GM23338 (cell line): ENCODE measurements around the gene ZCWPW2. TPM values are rescaled to one million over a fixed set of nuclear protein-coding genes. Genes with fewer than 3 reads are reported as not detected.

Source experiments
- ATAC-seq: fragments of 200-7000 bp; cut with Tn5 transposase; 3 replicates; pipeline ENCODE4 v1.9.1; 2020
- DNase-seq: peaks from one replicate; pipeline ENCODE4 v3.0.0-alpha.2; 2015; ENCODE audit warnings: low spot score
- H2AFZ ChIP-seq: fragments of 200-600 bp; sonication (generic); 2 replicates; pipeline ENCODE4 v1.8.0; 2016; ENCODE audit warnings: antibody characterized with exemption, mild to moderate bottlenecking, moderate library complexity
- H3F3A ChIP-seq: fragments of 200-600 bp; sonication (generic); replicated peaks from 2 replicates; pipeline ENCODE4 v1.8.0; 2017; ENCODE audit warnings: antibody characterized with exemption, mixed run types, low read depth
- H3K27ac ChIP-seq: fragments of 200-600 bp; sonication (generic); 2 replicates; pipeline ENCODE4 v1.6.1; 2016; ENCODE audit warnings: low read depth
- H3K27me3 ChIP-seq: fragments of 200-600 bp; sonication (generic); 2 replicates; pipeline ENCODE4 v1.8.0; 2016; ENCODE audit warnings: mild to moderate bottlenecking, mixed run types, moderate library complexity; ENCODE audit not compliant: insufficient read depth
- H3K36me3 ChIP-seq: fragments of 200-600 bp; sonication (generic); 2 replicates; pipeline ENCODE4 v1.8.0; 2016; ENCODE audit warnings: mild to moderate bottlenecking; ENCODE audit not compliant: insufficient read depth
- H3K4me1 ChIP-seq: fragments of 200-600 bp; sonication (generic); 2 replicates; pipeline ENCODE4 v1.8.0; 2016; ENCODE audit warnings: mild to moderate bottlenecking, moderate library complexity; ENCODE audit not compliant: insufficient read depth
- H3K4me2 ChIP-seq: fragments of 200-600 bp; sonication (generic); 2 replicates; pipeline ENCODE4 v1.7.1; 2017; ENCODE audit warnings: mixed run types
- H3K4me3 ChIP-seq: fragments of 200-600 bp; sonication (generic); 2 replicates; pipeline ENCODE4 v1.6.1; 2016; ENCODE audit warnings: mixed run types
- H3K79me2 ChIP-seq: fragments of 200-600 bp; sonication (generic); replicated peaks from 2 replicates; pipeline ENCODE4 v1.8.0; 2017; ENCODE audit warnings: mild to moderate bottlenecking; ENCODE audit not compliant: insufficient read depth
- H3K9me2 ChIP-seq: fragments of 200-600 bp; sonication (generic); 2 replicates; pipeline ENCODE4 v1.8.0; 2017; ENCODE audit not compliant: insufficient read depth
- H4K20me1 ChIP-seq: fragments of 200-600 bp; sonication (generic); replicated peaks from 2 replicates; pipeline ENCODE4 v1.8.0; 2017; ENCODE audit warnings: mild to moderate bottlenecking; ENCODE audit not compliant: insufficient read depth
- H3K27ac Mint-ChIP-seq: 2 replicates; pipeline ENCODE4 v1.8.0; 2020; ENCODE audit warnings: inconsistent platforms, mild to moderate bottlenecking, moderate library complexity, mixed read lengths
- H3K27me3 Mint-ChIP-seq: 3 replicates; pipeline ENCODE4 v1.8.0; 2022; ENCODE audit warnings: low read depth, mild to moderate bottlenecking, moderate library complexity, mixed read lengths, inconsistent platforms; ENCODE audit not compliant: insufficient read depth, poor library complexity
- H3K36me3 Mint-ChIP-seq: 3 replicates; pipeline ENCODE4 v1.8.0; 2021; ENCODE audit warnings: low read depth, mild to moderate bottlenecking, inconsistent platforms, moderate library complexity, mixed read lengths
- H3K4me1 Mint-ChIP-seq: 3 replicates; pipeline ENCODE4 v1.8.0; 2020; ENCODE audit warnings: mild to moderate bottlenecking, inconsistent platforms, mixed read lengths
- H3K4me3 Mint-ChIP-seq: 3 replicates; pipeline ENCODE4 v1.8.0; 2021; ENCODE audit warnings: moderate library complexity, mild to moderate bottlenecking, inconsistent platforms, mixed read lengths
- H3K9me3 Mint-ChIP-seq: 3 replicates; pipeline ENCODE4 v1.8.0; 2020; ENCODE audit warnings: moderate library complexity, mild to moderate bottlenecking, inconsistent platforms, mixed read lengths
- CTCF ChIP-seq, 2 experiments: fragments of 200-600 bp in 1 of 2; sonication (generic) in 1 of 2; conservative IDR thresholded peaks; 2 replicates each; pipeline versions ENCODE4 v1.5.1 to v1.6.1; 2016 to 2017; ENCODE audit warnings: antibody characterized with exemption in 2 of 2, low read depth in 2 of 2, mild to moderate bottlenecking in 2 of 2, moderate library complexity in 1 of 2
- EZH2 ChIP-seq: fragments of 200-600 bp; sonication (generic); IDR thresholded peaks from one replicate; pipeline ENCODE4 v1.8.0; 2017; ENCODE audit warnings: antibody characterized with exemption, mild to moderate bottlenecking, low read depth; ENCODE audit not compliant: unreplicated experiment
- ZNF114 ChIP-seq: fragments of 250-450 bp; sonication (Bioruptor Pico); IDR thresholded peaks from 2 replicates; pipeline ENCODE4 v1.5.0; 2020; ENCODE audit warnings: mild to moderate bottlenecking, moderate library complexity
- ZNF331 ChIP-seq: fragments of 250-450 bp; sonication (Bioruptor Pico); IDR thresholded peaks from 2 replicates; pipeline ENCODE4 v1.5.0; 2020; ENCODE audit warnings: low read depth, mild to moderate bottlenecking, moderate library complexity
- polyA plus RNA-seq: library from polyadenylated mRNA; unstranded; fragments of >200 nt; fragmentation: Nextera tagmentation; extraction: Ambion mirVana; gene quantifications from 2 replicates; pipeline ENCODE4 v1.2.1, GENCODE V29; 2016
- total RNA-seq: library from RNA; depleted of rRNA; stranded (reverse); fragments of >200 nt; shearing (Covaris generic); gene quantifications from 2 replicates; pipeline ENCODE4 v1.2.3, GENCODE V29; 2014
- TF ChIP-seq, protein P1 (sequence below): fragments of 250-450 bp; sonication (Bioruptor Pico); IDR thresholded peaks from 2 replicates; pipeline ENCODE4 v1.5.0; 2020; ENCODE audit warnings: mild to moderate bottlenecking, moderate library complexity
- TF ChIP-seq, protein P2 (sequence below): IDR thresholded peaks from one replicate; pipeline ENCODE4 v1.6.1; 2018; ENCODE audit warnings: antibody characterized with exemption; ENCODE audit not compliant: unreplicated experiment

Gene ZCWPW2
- total and polyA plus RNA-seq, 2 experiments from 2014 or later = 0.55 TPM; not detected in 1

DNA sequence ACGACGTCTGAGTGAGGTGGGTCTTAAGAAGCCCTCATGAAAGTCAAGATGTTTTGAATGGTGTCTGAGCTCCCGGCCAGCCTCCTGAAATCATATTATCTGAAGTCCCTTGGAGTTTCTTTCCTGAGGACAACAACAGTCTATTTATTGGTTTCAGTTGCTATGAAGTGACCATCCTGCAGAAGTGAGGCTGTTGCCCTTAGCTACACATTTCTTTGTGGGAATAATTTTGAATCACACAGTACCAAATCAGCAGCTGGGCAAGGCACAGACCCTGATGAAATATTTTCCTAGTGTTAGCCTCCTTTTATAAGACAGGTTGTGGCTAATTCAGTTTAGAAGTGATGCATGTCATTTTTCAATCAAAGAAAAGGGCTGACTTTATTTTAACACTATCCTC lies 220.8 kb downstream of the ZCWPW2 start:
- Mint-ChIP-seq H3K27me3 (peaks cover 5% of the 10 kb centered on the region), H3K9me3 (no peaks in the 10 kb centered on the region), H3K27ac (no peak overlapping the region), H3K4me3 (no peak overlapping the region), H3K4me1 (peaks cover 26% of the 10 kb centered on the region), H3K36me3 (no peaks in the 10 kb centered on the region)
- Histone ChIP-seq H4K20me1 (no peaks in the 10 kb centered on the region), H3K79me2 (no peaks in the 10 kb centered on the region), H2AFZ (no peak overlapping the region), H3K4me1 (peaks cover 26% of the 10 kb centered on the region), H3F3A (no peaks in the 10 kb centered on the region), H3K27me3 (peaks cover 15% of the 10 kb centered on the region), H3K4me2 (no peak overlapping the region), H3K27ac (no peak overlapping the region), H3K9me2 (no peaks in the 10 kb centered on the region), H3K4me3 (no peak overlapping the region), H3K36me3 (no peaks in the 10 kb centered on the region)
- DNase-seq (no peak), ATAC-seq (no peak)
- TF ChIP-seq, protein P1, sequence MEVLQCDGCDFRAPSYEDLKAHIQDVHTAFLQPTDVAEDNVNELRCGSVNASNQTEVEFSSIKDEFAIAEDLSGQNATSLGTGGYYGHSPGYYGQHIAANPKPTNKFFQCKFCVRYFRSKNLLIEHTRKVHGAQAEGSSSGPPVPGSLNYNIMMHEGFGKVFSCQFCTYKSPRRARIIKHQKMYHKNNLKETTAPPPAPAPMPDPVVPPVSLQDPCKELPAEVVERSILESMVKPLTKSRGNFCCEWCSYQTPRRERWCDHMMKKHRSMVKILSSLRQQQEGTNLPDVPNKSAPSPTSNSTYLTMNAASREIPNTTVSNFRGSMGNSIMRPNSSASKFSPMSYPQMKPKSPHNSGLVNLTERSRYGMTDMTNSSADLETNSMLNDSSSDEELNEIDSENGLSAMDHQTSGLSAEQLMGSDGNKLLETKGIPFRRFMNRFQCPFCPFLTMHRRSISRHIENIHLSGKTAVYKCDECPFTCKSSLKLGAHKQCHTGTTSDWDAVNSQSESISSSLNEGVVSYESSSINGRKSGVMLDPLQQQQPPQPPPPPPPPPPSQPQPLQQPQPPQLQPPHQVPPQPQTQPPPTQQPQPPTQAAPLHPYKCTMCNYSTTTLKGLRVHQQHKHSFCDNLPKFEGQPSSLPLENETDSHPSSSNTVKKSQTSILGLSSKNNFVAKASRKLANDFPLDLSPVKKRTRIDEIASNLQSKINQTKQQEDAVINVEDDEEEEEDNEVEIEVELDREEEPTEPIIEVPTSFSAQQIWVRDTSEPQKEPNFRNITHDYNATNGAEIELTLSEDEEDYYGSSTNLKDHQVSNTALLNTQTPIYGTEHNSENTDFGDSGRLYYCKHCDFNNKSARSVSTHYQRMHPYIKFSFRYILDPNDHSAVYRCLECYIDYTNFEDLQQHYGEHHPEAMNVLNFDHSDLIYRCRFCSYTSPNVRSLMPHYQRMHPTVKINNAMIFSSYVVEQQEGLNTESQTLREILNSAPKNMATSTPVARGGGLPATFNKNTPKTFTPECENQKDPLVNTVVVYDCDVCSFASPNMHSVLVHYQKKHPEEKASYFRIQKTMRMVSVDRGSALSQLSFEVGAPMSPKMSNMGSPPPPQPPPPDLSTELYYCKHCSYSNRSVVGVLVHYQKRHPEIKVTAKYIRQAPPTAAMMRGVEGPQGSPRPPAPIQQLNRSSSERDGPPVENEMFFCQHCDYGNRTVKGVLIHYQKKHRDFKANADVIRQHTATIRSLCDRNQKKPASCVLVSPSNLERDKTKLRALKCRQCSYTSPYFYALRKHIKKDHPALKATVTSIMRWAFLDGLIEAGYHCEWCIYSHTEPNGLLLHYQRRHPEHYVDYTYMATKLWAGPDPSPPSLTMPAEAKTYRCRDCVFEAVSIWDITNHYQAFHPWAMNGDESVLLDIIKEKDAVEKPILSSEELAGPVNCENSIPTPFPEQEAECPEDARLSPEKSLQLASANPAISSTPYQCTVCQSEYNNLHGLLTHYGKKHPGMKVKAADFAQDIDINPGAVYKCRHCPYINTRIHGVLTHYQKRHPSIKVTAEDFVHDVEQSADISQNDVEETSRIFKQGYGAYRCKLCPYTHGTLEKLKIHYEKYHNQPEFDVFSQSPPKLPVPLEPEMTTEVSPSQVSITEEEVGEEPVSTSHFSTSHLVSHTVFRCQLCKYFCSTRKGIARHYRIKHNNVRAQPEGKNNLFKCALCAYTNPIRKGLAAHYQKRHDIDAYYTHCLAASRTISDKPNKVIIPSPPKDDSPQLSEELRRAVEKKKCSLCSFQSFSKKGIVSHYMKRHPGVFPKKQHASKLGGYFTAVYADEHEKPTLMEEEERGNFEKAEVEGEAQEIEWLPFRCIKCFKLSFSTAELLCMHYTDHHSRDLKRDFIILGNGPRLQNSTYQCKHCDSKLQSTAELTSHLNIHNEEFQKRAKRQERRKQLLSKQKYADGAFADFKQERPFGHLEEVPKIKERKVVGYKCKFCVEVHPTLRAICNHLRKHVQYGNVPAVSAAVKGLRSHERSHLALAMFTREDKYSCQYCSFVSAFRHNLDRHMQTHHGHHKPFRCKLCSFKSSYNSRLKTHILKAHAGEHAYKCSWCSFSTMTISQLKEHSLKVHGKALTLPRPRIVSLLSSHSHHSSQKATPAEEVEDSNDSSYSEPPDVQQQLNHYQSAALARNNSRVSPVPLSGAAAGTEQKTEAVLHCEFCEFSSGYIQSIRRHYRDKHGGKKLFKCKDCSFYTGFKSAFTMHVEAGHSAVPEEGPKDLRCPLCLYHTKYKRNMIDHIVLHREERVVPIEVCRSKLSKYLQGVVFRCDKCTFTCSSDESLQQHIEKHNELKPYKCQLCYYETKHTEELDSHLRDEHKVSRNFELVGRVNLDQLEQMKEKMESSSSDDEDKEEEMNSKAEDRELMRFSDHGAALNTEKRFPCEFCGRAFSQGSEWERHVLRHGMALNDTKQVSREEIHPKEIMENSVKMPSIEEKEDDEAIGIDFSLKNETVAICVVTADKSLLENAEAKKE (CRISPR knock-in tag) = no peak
- TF ChIP-seq, protein P2, sequence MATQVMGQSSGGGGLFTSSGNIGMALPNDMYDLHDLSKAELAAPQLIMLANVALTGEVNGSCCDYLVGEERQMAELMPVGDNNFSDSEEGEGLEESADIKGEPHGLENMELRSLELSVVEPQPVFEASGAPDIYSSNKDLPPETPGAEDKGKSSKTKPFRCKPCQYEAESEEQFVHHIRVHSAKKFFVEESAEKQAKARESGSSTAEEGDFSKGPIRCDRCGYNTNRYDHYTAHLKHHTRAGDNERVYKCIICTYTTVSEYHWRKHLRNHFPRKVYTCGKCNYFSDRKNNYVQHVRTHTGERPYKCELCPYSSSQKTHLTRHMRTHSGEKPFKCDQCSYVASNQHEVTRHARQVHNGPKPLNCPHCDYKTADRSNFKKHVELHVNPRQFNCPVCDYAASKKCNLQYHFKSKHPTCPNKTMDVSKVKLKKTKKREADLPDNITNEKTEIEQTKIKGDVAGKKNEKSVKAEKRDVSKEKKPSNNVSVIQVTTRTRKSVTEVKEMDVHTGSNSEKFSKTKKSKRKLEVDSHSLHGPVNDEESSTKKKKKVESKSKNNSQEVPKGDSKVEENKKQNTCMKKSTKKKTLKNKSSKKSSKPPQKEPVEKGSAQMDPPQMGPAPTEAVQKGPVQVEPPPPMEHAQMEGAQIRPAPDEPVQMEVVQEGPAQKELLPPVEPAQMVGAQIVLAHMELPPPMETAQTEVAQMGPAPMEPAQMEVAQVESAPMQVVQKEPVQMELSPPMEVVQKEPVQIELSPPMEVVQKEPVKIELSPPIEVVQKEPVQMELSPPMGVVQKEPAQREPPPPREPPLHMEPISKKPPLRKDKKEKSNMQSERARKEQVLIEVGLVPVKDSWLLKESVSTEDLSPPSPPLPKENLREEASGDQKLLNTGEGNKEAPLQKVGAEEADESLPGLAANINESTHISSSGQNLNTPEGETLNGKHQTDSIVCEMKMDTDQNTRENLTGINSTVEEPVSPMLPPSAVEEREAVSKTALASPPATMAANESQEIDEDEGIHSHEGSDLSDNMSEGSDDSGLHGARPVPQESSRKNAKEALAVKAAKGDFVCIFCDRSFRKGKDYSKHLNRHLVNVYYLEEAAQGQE = no peak
- no peak for TF ChIP-seq ZNF331 (CRISPR knock-in tag)
- TF ChIP-seq CTCF (conservative IDR thresholded peaks at IDR 0.05; ENCODE audit: low read depth in 2 of 2) = no peak
- no peak for TF ChIP-seq ZNF114 (CRISPR knock-in tag)
- no peak for TF ChIP-seq EZH2
